ENCODE measurements around the gene CES3. TPM values are rescaled to one million over a fixed set of nuclear protein-coding genes. Genes with fewer than 3 reads are reported as not detected.

CES3 gene
- total and polyA plus RNA-seq, 9 of the 15 experiments (the other 6 are each of a cell fraction or from before 2014, with no cell fraction given): 0.06 to 2.2 (median 0.68) TPM

- no TSS peak for BruUV-seq (replicated peaks)
- POLR2A ChIA-PET: interaction anchor here (0.6 kb wide), 1 partner anchor 539 kb away, joined by 3 read pairs; no protein-coding TSS in a partner anchor
- Histone ChIP-seq H3K4me3 (no peak overlapping the region), H3K9ac (ENCODE audit: insufficient read depth in 1 of 2, low read depth in 2 of 2, low read length in 2 of 2) (peak overlapping the region in 1 of 2 experiments; percentile 47; a peak in 1 of 4 replicates), H4K20me1 (replicated peaks; ENCODE audit: control insufficient read depth, insufficient read depth, low read length) (0 out of 2 replicates have a peak, but pooled peaks cover 5% of the 10 kb centered on the region), H3K4me2 (ENCODE audit: insufficient read depth, low read length) (no peak overlapping the region), H3K9me3 (replicated peaks; ENCODE audit: control insufficient read depth, insufficient read depth, low read depth, low read length) (no peaks in the 10 kb centered on the region), H3K27me3 (ENCODE audit: control insufficient read depth in 2 of 2, insufficient read depth in 2 of 2, low read length in 2 of 2) (no peaks in the 10 kb centered on the region), H2AFZ (ENCODE audit: low read depth, low read length) (no peak overlapping the region), H3K27ac (ENCODE audit: extremely low read depth, low read depth, low read length) (no peak overlapping the region), H3K79me2 (ENCODE audit: control insufficient read depth, insufficient read depth, low read length) (peaks cover 22% of the 10 kb centered on the region), H3K9me1 (ENCODE audit: control insufficient read depth, insufficient read depth, low read length) (no peaks in the 10 kb centered on the region), H3K36me3 (ENCODE audit: control insufficient read depth, insufficient read depth, low read length) (peaks cover 79% of the 10 kb centered on the region; the same call in 2 of the 3 replicates), H3K4me1 (replicated peaks in 1 of 2; ENCODE audit: control insufficient read depth in 2 of 2, insufficient read depth in 2 of 2, low read length in 2 of 2) (peaks cover 7 to 24% of the 10 kb centered on the region in 2 experiments)
- DNase-seq (ENCODE audit: extremely low read depth in 1 of 4, low spot score in 3 of 4) (no peak), ATAC-seq (no peak), FAIRE-seq (no peak)
- WGBS (ENCODE audit: insufficient coverage, low coverage, missing lambda C conversion rate): 96% methylated on average over 13 of the region's 16 CpGs
- CTCF ChIA-PET (ENCODE audit: low intra/inter-chr PET ratio): no interaction called here
- TF ChIP-seq BRF1 (IDR thresholded peaks at IDR 0.05; ENCODE audit: borderline replicate concordance, extremely low read depth, insufficient read length) (no peak), NFATC3 (IDR thresholded peaks at IDR 0.05) (no peak), ID3 (CRISPR knock-in tag; IDR thresholded peaks at IDR 0.05) (no peak), ID3 (tag; IDR thresholded peaks at IDR 0.05) (no peak), SMARCA4 (IDR thresholded peaks at IDR 0.05) (no peak), POLR2G (IDR thresholded peaks at IDR 0.05; ENCODE audit: low read depth, low read length) (peak; percentile 46), HBP1 (CRISPR knock-in tag; IDR thresholded peaks at IDR 0.05) (no peak), TCF15 (CRISPR knock-in tag; IDR thresholded peaks at IDR 0.05) (no peak)
- intact Hi-C loops (cut with micrococcal nuclease): no loop called here
- in situ Hi-C loops (cut with MboI): no loop called here
These were observed 20.8 kb upstream of the CES3 start for GRCh38 chr16:66940236-66940635.

Data from K562 (cell line).